ENCODE data around the gene LRP1B.
"Not testable (repeated sequence)": the region's sequence is repeated elsewhere in the genome, so short reads cannot be mapped to it uniquely, and the experiment has no call there.

The LRP1B gene

GRCh38 chr2:141863964-141864363, 266.9 kb downstream of the LRP1B start:
- DNase-seq: no peak

GRCh38 chr2:141856215-141856919, 274.4 kb downstream of the LRP1B start:
- DNase-seq: no peak

- DNase-seq: no peak
Observed at GRCh38 chr2:141848191-141848590, 282.6 kb downstream of the LRP1B start.

DNA sequence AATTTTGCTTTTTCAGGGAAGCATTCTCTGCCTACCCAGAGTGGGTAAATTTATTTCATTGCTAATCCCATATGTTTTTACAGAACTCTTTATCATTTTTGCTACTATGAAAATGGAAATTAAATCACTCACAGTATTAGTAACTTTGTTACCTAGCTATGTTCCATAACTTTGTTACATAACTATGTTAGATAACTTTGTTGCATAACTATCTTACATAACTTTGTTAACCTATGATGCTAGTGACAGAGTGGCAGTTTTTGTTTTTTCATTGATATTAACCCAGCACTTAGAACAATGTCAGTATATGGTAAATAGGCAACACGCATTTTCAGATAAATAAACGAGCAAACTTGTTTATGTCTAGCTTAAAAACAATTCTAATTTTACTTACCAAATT, 286.6 kb downstream of the LRP1B start:
- DNase-seq: no peak

DNA sequence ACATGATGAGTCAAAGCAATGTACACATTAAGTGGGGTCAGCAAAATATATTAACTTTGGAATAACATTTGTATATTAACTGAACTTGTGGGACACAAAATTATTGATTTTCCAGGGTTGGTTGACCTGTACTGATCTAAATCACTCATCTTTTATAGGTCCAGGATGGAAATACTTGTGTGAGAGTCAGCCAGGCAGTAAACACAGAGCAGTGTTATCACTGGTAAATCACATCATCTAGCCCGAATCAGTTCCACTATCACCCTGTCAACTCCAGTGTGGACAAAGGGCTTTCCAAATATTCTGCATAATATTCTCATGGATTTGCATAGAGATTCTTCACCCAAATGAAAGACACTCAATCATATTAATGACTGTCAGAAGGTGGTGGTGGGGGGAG, 295.7 kb downstream of the LRP1B start:
- no peak for DNase-seq

GRCh38 chr2:141828761-141829160, 302.1 kb downstream of the LRP1B start:
- no peak for DNase-seq

- DNase-seq: no peak
Observed at GRCh38 chr2:141824790-141825189, 306.0 kb downstream of the LRP1B start.

DNA sequence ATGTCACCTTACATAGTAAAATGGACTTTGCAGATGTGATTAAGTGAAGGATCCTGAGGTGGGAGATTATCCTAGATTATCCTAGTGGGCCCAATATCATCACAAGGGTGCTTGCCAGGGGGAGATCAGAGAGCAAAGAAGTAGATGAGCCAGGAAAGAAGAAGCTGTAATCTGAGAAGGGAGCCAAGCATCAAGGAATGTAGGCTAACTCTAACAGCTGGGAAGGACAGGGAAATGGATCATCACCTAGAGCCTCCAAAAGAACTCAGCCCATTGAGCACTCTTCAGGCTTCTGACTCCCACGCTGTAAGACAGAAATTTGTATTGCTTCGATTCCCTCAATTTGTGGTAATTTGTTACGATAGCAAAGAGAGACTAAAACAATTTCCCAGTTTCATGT, 309.9 kb downstream of the LRP1B start:
- no peak for DNase-seq

DNA sequence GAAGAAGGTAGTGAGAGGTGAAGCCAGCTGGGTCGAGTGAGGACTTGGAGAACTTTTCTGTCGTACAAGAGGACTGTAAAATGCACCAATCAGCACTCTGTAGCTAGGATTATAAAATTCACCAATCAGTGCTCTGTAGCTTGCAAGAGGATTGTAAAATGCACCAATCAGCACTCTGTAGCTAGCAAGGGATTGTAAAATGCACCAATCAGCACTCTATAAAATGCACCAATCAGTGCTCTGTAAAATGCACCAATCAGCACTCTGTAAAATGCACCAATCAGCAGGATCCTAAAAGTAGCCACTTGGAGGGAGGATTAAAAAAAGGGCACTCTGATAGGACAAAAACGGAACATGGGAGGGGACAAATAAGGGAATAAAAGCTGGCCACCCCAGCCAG, 315.5 kb downstream of the LRP1B start:
- DNase-seq: not testable (repeated sequence)

- no peak for DNase-seq
Observed at GRCh38 chr2:141814150-141814549, 316.7 kb downstream of the LRP1B start.

- no peak for DNase-seq
Observed at GRCh38 chr2:141810148-141810547, 320.7 kb downstream of the LRP1B start.

GRCh38 chr2:141806090-141806489, 324.7 kb downstream of the LRP1B start:
- no peak for DNase-seq

- no peak for DNase-seq
Observed at GRCh38 chr2:141805302-141805701, 325.5 kb downstream of the LRP1B start.

GRCh38 chr2:141796449-141796848, 334.4 kb downstream of the LRP1B start:
- no peak for DNase-seq

GRCh38 chr2:141791521-141791920, 339.3 kb downstream of the LRP1B start:
- no peak for DNase-seq

GRCh38 chr2:141782574-141782973, 348.2 kb downstream of the LRP1B start:
- DNase-seq: no peak

DNA sequence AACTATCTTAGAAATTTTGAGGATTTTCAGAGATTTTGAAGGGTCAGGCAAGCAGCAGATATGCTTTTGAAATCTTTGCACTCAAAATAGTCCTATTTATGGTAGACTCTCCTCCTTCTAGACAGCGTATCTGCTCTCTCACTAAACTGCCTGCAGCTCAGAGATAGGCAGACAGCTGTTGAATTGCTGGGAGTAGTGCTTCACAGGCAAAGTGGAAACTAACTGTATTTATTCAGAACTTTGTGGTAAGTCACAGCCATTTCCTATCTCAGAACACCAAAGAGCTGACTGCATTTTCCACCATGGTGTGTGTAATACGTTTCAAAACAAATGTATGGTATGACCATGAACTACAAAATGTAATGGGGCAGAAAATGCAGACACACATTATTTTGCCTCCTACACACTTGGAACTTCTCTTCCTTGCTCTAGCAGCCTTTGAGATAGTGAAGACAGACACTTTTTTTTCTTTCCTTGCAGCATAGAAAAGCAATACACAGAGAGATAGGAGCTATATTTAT, 352.4 kb downstream of the LRP1B start:
- no peak for DNase-seq

- DNase-seq: no peak
Observed at GRCh38 chr2:141770530-141770929, 360.3 kb downstream of the LRP1B start.

- no peak for DNase-seq
Observed at GRCh38 chr2:141767691-141768090, 363.1 kb downstream of the LRP1B start.

- DNase-seq: no peak
Observed at GRCh38 chr2:141767051-141767450, 363.8 kb downstream of the LRP1B start.

GRCh38 chr2:141766225-141766624, 364.6 kb downstream of the LRP1B start:
- DNase-seq: no peak

DNA sequence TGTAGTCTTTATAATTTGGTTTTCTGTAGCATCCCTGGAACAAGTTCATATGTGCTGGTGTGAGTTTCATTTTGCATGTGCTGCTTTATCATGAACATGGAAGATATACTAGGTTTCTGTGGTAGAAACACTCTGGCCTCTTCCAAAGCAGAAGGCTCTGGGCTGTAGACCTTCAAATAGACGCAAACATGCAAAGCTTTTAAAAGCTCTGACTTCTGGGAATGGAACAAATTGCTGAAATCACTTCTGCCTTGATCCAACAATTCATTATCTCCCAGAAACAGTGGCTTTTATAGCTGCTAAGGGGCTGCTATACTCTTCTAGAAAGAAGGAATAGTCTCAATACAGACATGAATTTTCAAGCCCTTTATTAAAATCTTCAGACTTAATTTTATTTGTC, 382.2 kb downstream of the LRP1B start:
- no peak for DNase-seq

DNA sequence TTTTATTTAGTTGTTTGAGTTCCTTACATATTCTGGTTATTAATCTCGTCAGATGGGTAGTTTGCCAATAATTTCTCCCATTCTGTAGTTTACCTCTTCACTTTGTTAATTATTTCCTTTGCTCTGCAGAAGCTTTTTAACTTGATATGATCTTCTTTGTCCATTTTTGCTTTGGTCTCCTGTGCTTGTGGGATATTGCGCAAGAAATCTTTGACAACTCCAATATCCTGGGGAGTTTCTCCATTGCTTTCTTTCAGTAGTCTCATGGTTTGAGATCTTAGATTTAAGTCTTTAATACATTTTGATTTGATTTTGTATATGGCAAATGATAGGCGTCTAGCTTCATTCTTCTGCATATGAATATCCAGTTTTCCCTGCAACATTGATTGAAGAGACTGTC, 389.2 kb downstream of the LRP1B start:
- no peak for DNase-seq

GRCh38 chr2:141737492-141738255, 393.1 kb downstream of the LRP1B start:
- DNase-seq: no peak

Measured in NCI-H2029 treated with DMSO at 0.1 percent for 48 hours (cell line).